Activated naive CD4-positive, alpha-beta T cell treated with Interleukin-2 at 50 U/mL for 16 hours (primary cell): ENCODE data around the gene MTG1.
"Not testable (repeated sequence)": the region's sequence is repeated elsewhere in the genome, so short reads cannot be mapped to it uniquely, and the experiment has no call there.

Experiments used
- DNase-seq: peaks from one replicate; pipeline ENCODE4 v3.0.0-alpha.2; 2020

Gene MTG1

DNA sequence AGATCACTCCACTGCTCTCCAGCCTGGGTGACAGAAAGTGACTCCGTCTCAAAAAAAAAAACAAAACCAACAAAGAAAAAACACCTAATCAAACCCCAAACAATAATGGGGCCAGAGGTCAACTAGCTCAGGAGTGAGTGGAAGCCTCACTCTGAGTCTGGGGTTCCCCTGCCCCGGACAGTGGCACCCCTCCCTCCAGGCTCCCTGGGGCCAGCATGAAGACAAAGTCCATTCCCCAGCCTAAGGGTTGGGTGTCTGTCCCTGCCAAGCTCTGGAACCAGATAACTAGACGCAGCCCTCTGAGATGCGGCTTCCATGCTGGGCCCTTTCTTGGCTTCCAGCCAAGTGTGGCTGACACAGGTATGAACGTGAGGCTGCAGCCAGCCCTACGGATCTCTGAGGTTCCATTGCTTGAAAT, 34.4 kb upstream of the MTG1 start:
- no peak for DNase-seq

DNA sequence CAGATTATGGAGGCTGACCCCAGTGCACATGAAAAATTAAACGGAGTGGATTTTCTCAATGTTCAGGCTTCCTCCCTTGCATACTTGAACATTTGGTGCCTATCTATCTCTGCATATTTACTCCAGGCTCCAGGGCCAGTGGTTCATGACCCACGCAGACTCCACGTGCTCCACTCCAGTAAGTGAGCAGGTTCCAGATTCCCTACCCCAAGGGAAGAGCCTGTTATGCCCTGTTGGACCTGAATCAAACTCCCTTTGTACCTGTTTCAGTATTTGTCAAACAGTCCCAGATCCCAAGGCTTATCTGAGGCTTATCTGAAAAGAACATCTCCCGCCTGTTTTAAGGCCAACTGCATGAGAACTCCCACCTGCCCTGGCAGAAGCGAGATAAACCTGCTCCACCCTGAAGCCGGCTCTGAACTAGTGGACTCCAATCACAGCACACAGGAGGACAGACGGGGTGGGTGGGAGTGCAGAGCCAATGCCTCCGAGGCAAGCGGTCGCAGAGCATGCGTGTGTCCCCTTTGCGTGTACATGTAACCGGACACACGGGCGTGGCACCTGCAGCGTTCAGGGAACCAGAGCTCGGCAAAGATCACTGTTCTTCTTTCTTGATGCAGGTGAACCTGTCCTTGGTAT, 33.9 kb upstream of the MTG1 start:
- no peak for DNase-seq

DNA sequence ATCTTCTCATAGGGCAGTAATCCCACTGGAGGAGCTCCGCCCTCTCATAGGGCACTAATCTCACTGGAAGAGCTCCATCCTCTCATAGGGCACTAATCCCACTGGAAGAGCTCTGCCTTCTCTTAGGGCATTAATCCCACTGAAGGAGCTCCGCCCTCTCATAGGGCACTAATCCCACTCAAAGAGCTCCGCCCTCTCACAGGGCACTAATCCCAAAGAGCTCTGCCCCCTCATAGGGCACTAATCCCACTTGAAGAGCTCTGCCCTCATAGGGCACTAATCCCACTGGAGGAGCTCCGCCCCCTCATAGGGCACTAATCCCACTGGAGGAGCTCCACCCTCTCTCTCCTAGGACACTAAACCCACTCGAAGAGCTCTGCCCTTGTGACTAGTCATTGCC, 32.7 kb upstream of the MTG1 start:
- no peak for DNase-seq

DNA sequence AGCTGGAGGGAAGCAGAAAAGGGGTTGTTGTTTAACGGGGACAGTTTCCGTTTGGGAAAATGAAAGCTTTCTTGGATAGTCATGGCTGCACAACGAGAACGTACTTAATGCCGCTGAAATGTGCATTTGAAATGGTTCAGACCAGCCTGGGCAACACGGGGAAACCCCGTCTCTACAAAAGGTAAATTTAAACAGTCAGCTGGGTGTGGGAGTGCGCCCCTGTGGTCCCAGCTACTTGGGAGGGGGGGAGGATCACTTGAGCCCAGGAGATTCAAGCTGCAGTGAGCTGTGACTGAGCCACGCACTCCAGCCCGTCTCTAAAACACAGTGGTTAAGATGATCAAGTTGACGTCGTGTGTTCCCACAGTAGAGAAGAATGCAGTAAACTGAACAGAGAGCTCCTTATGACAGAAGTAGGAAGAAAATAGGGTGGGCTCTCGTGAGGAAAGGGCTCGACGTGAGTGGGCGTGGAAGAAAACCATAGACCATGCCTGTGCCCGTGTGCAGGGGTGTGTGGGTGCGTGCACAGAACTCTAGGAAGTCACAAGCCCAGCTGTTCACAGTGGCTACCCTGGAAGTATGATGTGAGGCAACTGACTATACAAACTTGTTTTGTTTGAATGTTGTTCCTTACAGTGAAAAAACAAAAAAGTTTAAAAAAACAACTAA, 32.0 kb upstream of the MTG1 start:
- DNase-seq: no peak

DNA sequence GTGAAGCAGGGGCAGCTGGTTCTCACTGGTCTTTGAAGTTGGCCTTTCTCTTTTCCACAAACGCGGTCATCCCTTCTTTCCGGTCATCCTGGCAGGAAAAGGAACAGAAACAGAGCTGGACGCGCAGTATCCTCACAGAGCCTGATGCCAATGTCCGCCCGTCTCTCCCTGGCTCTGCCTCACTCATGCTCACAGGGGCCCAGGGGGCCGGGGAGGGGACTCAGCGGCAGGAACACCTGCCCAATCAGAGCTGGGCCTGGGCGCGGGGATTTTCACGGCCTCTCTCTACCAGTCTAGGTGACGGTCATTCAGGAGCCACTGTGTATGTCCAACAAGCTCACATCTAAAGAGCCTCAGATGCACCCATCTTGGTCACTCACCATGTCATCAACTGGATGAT, 31.1 kb upstream of the MTG1 start:
- no peak for DNase-seq

DNA sequence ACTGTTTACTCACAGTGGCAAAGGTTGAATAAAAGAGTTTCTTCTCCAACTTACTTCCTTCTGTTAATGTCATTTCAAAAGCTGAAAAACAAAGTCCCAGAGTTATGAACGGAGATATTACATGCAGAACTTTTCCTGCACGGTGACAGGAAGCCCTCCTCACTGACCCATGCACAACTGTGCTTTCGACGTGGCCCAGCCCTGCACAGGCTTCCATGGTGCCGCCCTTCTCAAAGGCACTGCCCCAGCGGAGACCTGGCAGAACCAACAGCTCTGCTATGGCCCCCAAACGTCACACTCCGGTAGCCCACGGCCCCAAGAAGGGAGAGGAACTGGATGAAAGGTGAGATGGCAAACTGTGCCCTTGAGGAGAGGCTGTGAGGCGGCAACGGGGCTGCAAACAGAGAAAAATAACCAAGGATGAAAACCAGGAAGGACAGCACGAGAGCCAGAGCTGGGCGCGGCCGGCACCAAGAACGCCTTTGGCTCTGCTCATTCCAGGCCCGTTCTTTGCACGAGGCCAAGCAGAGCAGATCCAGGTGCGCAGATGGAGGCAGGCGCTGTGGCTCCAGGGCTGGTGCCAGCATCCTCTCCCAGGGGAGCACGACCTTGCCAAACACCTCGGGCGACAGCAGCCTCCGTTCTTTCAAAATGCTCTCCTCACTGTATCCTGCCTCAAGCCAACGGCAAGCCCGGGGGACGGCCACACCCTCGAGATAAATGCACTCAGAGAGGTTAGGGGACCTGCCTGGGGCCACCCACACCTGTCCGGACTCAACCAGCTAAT, 29.1 kb upstream of the MTG1 start:
- no peak for DNase-seq

DNA sequence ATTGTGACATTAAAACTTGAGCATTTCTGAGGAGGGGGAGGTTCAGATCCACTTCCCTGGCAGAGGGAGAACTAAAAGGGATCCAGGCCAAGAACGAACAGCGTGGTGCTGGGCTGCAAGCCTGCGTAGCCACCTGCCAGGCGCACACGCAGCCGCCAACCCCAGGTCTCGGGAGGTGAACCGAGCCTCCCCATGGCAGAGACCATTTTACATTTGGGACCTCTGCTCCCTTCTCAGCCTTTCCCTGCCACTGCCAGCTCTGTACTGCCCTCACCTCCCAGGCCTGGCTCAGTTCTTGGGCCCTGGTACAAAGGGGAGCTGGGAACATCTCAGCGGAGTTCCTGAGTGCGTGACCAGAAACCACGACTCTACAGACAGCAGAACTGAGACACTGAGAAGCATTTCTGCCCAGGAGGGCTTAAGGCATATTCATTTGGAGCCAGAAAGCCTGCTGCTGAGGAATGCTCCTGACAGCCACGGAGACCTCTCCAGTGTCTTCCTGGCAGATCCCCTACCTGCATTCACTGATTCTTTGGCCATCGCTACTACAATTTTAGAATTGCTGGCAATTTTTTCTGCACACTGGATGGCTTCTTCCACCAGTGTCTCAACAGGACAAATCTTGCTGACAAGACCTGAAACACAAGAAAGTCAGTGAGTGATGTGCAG, 28.4 kb upstream of the MTG1 start:
- no peak for DNase-seq

DNA sequence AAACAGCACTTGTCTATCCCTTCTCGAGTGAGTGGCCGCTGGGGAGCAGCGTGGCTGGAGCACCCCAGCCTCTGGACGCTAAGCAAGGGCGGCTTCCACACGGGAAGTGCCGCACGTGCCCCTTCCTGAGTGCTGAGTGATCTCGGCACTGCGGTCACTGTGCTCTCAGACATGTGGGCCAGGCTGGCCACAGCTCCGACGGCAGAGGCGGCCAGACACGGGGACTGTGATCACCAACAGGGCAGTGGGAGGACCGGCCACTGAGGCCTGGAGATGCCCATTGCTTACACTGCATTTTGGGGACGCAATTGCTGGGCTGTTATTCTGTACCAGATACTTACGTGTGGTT, 27.9 kb upstream of the MTG1 start:
- DNase-seq: no peak

DNA sequence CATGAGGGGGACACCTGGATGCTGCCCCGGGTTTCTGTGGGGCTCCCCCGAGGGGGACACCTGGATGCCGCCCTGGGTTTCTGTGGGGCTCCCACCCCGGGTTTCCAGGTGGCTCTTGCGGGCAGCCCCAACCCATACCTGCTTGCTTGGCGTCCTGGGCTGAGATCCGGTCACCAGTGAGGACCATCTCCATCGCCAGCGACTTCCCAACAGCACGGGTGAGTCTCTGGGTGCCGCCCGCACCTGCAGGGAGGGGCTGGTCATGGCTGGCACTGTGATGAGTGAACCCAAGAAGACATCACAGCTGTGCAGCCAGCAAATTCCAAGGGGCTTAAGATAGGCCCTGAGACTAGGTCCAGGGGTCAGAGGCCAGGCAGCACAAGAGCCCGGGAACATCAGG, 27.2 kb upstream of the MTG1 start:
- no peak for DNase-seq

DNA sequence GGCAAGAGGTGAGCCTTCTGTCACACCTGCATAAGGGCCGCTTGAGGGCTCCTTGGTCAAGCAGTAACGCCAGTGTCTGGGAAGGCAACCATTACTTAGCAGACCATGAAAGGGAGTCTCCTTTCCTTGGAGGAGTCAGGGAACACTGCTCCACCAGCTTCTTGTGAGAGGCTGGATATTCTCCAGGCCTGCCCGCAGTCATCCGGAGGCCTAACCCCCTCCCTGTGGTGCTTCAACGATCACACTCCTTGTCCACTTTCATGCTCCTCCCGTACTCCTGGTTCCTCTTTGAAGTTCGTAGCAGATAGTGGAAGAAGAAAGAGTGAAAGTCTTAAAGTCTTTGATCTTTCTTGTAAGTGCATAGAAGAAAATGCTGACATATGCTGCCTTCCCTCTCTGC, 26.5 kb upstream of the MTG1 start:
- DNase-seq: not testable (repeated sequence)

DNA sequence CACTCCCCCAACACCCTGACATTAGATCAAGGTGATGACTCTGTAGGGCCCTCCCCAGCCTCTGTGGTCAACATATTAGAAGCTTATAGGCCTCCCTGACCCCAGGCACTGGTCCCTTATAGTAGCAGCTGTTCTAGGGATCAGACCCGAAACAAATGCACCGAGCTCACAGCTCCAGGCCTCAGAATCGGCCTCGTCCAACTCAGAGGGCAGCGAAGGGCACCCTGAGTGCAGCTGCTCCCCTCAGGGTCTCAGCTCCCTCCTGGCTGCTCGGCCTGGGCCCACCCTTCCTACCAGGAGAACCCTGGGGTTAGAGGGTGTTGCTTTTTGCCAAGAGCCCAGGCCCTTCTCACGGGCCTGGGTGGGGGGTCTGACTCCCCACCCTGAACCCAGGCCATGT, 25.8 kb upstream of the MTG1 start:
- no peak for DNase-seq

DNA sequence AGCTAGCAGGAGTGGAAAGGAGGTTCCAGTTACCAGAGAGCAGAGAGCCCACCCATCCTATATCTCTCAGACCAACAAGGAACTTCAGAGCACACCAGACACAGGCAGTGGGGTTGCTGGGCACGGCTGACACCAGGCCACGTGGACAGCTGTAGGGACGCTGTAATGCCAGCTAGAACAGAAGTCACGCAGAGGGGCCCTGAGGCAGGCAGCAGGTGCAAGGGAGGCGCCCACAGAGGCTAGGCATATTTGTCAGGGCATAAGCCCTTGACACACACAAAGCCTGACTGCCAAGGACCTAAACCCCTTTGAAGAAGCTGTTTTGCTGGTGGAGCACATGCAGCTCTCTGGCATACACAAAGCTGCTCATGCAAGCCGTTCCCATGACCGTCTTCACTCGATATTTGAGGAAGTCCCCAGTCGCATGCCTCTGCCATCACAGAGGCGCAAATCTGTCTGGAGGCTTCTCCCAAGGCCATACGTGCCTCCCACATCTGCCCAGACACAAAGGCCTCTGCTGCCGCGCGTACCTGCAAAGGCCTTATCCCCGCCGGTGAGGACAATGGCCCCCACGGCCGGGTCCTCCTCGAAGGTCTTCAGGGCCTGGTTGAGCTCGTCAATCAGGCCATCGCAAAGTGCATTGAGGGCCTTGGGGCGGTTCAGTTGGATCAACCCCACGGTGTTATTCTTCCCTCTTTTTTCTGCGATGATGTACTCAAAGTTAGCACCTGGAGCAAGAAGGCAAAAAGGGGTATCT, 23.7 kb upstream of the MTG1 start:
- no peak for DNase-seq

DNA sequence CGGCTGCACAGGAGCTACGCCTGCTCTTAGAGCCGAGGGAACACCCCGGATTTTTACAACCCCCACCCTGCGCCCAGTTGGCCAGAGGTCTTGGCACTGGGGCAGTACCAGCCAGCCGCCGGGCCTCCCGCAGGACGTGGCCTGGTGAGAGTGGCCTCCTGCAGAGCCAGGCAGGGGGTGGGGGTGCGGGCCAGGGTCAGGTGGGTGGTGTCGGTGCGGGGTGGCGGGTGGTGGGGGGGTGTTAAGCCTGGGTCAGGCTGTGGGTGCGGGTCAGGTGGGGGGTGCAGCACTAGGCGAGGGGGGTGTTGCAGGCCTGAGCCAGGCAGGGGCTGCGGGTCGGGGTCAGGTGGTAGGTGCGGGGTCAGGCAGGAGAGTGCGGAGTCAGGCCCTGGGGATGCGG, 21.4 kb upstream of the MTG1 start:
- DNase-seq: no peak

DNA sequence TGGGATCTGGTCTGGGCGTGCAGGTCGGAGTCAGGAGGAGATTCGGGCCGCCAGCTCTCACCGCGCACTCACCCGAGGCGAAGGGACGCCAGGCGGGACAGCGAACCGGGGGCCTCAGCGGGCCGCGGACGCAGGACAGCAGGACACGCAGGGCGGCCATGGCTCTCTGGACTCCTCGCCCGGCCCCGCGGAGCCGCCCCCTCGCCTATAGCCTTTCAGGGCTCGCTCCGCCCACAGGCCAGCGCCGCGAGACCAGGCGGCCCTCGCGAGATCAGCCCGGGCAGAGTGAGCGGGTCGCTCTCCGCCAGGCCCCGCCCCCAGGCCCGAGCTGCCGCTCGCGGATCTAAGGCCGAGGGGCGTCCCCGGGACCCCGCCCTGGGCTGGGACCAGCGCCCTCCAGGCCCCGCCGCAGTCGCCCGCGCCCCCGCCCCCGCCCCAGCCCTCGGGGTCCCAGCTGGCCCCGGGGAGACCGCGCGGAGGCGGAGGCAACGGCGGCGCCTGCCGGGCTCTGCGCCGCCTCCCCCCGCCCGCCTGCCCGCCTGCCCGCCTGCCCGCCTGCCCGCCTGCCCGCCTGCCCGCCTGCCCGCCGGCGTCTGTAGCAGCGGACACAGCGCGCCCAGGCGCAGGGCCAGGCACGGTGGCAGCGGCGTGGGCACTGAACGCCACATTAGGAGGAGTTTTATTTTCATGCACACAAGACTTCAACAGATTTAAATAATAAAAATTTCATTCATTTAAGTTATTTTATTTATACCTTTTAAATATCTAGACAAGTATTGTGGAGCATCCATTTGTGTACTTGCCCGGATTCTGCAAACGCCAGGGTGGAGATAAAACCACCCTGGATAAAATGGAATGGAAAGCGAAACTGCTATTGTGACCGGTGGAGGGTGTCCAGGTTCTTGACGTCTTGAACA, 20.5 kb upstream of the MTG1 start, which contains the start of gene ECHS1:
ECHS1 (minus strand) TSS at position 181 of the 917 bp plus-strand sequence; CDS start at position 160, 21 bp downstream.
- DNase-seq: peak; percentile 94

DNA sequence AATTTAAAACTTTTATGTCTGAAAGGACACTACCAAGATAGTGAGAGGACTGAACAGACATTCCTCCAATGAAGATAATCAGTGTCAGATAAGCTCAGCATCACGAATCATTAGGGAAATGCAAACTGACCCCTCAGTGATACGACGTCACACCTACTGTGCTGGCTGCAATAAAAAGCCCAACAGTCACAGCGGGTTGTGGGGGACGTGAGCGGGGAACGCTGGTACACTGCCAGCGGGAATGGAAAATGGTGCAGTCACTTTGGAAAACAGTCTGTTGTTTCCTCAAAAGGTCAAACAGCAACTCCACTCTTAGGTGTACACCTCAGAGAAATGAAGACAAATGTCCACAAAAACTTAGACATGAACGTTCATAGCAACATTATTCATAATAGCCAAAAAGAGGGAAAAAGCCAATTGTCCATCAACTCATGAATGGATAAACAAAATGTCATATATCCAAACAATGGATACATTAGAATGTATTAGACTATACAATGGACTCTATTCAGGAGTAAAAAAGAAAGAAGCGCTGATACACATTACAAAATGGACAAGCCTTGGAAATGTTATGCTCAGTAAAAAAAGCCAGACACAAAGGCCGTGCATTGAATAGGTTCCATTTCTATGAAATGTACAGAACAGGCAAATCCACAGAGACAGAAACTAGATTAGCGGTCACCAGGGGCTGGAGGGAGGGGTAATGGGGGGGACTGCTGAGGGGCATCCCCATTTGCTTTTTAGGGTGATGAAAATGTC, 18.4 kb upstream of the MTG1 start:
- no peak for DNase-seq

DNA sequence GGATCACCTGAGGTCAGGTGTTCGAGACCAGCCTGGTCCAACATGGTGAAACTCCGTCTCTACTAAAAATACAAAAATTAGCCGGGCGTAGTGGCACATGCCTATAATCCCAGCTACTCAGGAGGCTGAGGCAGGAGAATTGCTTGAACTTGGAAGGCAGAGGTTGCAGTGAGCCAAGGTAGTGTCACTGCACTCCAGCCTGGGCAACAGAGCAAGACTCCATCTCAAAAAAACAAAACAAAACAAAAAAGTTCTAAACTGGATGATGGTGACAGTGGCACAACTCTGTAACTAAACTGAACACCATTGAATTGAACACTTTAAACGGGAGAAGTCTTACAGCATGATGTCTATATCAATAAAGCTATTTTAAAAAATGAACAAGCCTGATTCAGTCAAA, 17.8 kb upstream of the MTG1 start:
- not testable (repeated sequence) for DNase-seq

DNA sequence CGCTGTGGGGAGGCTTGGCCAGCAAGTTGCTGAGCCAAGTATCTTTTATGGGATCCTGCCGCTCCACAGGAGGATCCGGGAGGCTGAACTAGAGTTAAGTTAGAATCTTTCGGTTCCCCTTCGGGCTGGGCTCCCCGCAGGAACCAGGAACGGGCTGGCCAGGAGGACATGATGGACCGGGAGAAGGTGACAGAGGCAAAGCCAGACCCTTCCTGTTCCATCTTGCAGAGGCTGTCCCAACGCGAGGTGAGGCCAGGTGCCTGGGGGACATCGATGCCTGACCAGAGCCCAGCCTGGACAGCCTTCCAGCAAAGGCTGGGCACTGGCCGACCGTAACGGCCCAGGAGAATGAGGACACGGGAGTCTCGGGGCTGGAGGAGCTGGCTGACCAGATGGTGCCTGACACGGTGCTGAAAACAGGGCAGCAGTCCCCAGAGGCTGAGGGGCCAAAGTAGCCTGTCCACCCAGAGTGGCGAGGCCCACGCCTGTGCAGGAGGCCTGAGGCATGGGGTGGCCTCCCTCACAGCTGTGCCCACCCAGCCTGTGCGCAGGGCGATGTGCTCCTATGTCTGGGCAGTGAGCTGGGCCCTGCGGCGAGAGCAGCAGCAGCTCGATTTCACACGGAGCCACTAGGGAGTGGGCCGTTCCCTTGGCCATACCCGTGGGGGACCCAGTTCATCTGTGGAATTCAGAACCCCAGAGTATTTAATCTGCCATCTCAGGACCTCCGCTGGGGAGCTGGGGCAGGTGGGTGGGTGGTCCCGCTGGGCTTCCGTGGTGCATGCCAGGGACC, 16.7 kb upstream of the MTG1 start:
- DNase-seq: no peak

DNA sequence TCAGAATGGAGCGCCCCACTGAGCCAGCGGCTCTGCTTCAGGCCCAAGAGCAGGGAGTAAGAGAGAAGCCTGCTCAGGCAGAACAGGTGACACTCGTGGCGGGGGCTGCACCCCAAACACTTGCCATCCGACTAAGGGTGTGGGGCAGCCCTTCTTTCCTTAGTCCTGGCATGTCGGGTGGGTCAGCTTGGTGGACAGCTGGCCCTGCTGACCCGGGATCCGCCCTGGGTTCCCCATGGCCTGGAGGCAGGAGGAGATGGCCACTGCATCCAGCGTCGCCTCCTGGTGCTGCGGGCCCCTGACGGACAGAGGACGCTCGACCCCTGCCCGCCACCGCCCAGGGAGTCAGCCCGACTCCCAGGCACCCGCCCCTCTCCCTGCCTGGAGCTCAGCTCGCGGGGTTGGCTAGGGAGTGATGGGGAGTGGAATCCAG, 16.1 kb upstream of the MTG1 start:
- no peak for DNase-seq

DNA sequence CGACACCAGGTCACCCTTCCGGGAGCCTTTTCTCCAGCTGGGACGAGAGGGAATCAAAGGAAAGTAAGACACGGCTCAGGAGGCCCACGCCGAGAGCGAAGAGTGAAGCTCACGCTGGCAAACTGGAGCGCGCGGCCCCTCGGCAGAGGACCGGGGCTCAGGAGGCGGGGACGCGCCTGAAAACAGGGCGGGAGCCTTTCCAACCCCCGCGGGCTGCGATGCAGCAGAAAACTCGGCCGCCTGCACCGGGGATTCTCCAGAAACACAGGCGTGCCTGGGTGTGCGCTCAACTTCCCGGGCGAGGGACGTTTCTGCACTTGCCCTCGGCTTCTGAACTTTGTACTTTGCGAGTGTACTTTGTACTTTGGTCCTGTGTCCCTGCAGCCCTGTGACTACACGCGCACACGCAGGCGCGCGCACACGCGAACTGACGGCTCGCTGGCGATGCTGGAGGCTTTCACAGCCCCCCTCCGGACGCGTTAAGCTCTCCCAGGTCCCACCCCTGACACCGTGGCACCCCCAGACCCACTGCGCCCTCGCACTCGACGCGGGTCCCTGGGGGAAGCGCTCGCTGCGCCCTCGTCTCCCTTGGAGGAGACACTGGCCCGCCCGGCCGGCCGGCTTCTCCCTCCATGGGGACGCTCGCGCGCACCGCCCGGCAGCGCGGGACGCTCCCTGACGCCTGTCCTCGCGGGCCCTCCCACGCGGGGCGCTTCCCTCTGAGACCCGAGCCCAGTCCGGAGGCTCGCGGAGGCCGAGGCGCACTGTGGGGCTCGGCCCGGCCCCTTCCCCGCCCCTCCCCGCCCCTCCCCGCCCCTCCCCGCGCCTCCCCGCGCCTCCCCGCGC, 15.5 kb upstream of the MTG1 start:
- DNase-seq: peak; percentile 64
